Breast epithelium (tissue), 3 donors: Measurements from ENCODE around the gene PPP2R2B.

Source experiments
- CTCF ChIP-seq, 3 donors: fragments of 450-650 bp; IDR thresholded peaks; one replicate each; pipeline ENCODE4 v1.5.1; 2016 to 2017; ENCODE audit warnings: antibody characterized with exemption in 3 of 3, mild to moderate bottlenecking in 3 of 3, moderate library complexity in 3 of 3
- POLR2AphosphoS5 ChIP-seq, 3 donors: sonication (generic); formaldehyde crosslinking; IDR thresholded peaks; one replicate each; pipeline ENCODE4 v1.6.1; 2017; ENCODE audit warnings: antibody characterized with exemption in 3 of 3

GRCh38 chr5:146726020-146726419 lies 152.5 kb downstream of the PPP2R2B start:
- TF ChIP-seq CTCF (IDR thresholded peaks at IDR 0.05), result no peak
- TF ChIP-seq POLR2AphosphoS5 (IDR thresholded peaks at IDR 0.05), result no peak
